Measurements from ENCODE around the gene CNGB1. TPM values are rescaled to one million over a fixed set of nuclear protein-coding genes. Genes with fewer than 3 reads are reported as not detected.

CNGB1 gene
- total RNA-seq, 1 donor from 2014 or later: 0.19 TPM

GRCh38 chr16:57949595-57950238, 21.2 kb downstream of the CNGB1 start:
- DNase-seq (ENCODE audit: extremely low spot score, unreplicated experiment): no peak
- Mint-ChIP-seq H3K27ac (no peak overlapping the region), H3K4me1 (ENCODE audit: unreplicated experiment) (no peaks in the 10 kb centered on the region), H3K36me3 (no peaks in the 10 kb centered on the region), H3K4me3 (no peak overlapping the region), H3K27me3 (no peaks in the 10 kb centered on the region), H3K9me3 (no peaks in the 10 kb centered on the region)
- no peak for TF ChIP-seq CTCF (conservative IDR thresholded peaks at IDR 0.05)

- Mint-ChIP-seq H3K36me3 (no peaks in the 10 kb centered on the region), H3K27ac (no peak overlapping the region), H3K4me1 (ENCODE audit: unreplicated experiment) (no peaks in the 10 kb centered on the region), H3K27me3 (no peaks in the 10 kb centered on the region), H3K4me3 (no peak overlapping the region), H3K9me3 (no peaks in the 10 kb centered on the region)
- no peak for TF ChIP-seq CTCF (conservative IDR thresholded peaks at IDR 0.05)
- DNase-seq (ENCODE audit: extremely low spot score, unreplicated experiment): no peak
Observed at GRCh38 chr16:57949013-57949412, 21.9 kb downstream of the CNGB1 start.

GRCh38 chr16:57948027-57948426, 22.9 kb downstream of the CNGB1 start:
- TF ChIP-seq CTCF (conservative IDR thresholded peaks at IDR 0.05): no peak
- Mint-ChIP-seq H3K36me3 (no peaks in the 10 kb centered on the region), H3K27ac (no peak overlapping the region), H3K4me3 (no peak overlapping the region), H3K9me3 (no peaks in the 10 kb centered on the region), H3K27me3 (no peaks in the 10 kb centered on the region), H3K4me1 (ENCODE audit: unreplicated experiment) (no peaks in the 10 kb centered on the region)
- DNase-seq (ENCODE audit: extremely low spot score, unreplicated experiment): no peak

- H3K36me3 Mint-ChIP-seq: no peaks in the 10 kb centered on the region
- no peak overlapping the region for H3K27ac Mint-ChIP-seq
- H3K27me3 Mint-ChIP-seq: no peaks in the 10 kb centered on the region
- no peak for TF ChIP-seq CTCF (conservative IDR thresholded peaks at IDR 0.05)
- DNase-seq (ENCODE audit: extremely low spot score, unreplicated experiment): no peak
- H3K4me3 Mint-ChIP-seq: no peak overlapping the region
- H3K4me1 Mint-ChIP-seq (ENCODE audit: unreplicated experiment): no peaks in the 10 kb centered on the region
- H3K9me3 Mint-ChIP-seq: no peaks in the 10 kb centered on the region
Observed at GRCh38 chr16:57947261-57947660, 23.7 kb downstream of the CNGB1 start.

GRCh38 chr16:57946181-57946801, 24.6 kb downstream of the CNGB1 start:
- no peaks in the 10 kb centered on the region for H3K36me3 Mint-ChIP-seq

More at GRCh38 chr16:57946181-57946801, 24.6 kb downstream of the CNGB1 start:
- TF ChIP-seq CTCF (conservative IDR thresholded peaks at IDR 0.05): no peak
- Mint-ChIP-seq H3K4me1 (ENCODE audit: unreplicated experiment) (no peaks in the 10 kb centered on the region), H3K27me3 (no peaks in the 10 kb centered on the region), H3K27ac (no peak overlapping the region), H3K4me3 (no peak overlapping the region), H3K9me3 (no peaks in the 10 kb centered on the region)
- no peak for DNase-seq (ENCODE audit: extremely low spot score, unreplicated experiment)

Measured in type B pancreatic cell (in vitro differentiated cells).